Measurements from ENCODE around the gene TRMT44. TPM values are rescaled to one million over a fixed set of nuclear protein-coding genes. Genes with fewer than 3 reads are reported as not detected.
A peak's percentile ranks its signal among the peaks of the same experiment; 100 is the strongest.
"Not testable (repeated sequence)": the region's sequence is repeated elsewhere in the genome, so short reads cannot be mapped to it uniquely, and the experiment has no call there.

TRMT44 gene
- total RNA-seq, 1 donor from 2014 or later = 27.5 TPM

DNA sequence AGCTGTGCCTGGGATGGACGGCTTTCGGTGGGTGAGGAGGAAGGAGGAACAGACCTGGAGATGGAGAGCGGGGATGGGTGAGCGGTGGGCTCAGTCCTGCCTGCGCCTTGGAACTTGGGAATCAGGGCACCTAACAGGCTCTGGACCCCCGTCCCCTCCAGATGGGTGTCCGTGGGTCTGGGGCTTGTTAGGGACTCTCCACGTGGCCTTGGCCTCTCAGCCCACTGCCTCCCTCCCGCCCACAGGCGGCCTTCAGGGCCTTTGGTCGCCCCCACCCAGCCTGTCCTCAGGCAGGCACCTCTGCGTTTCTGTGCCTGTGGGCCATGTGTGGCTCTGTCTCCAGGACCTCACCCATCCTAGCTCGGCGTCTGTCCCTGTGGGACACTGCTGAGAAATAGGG, 29.0 kb downstream of the TRMT44 start:
- no peak for DNase-seq

DNA sequence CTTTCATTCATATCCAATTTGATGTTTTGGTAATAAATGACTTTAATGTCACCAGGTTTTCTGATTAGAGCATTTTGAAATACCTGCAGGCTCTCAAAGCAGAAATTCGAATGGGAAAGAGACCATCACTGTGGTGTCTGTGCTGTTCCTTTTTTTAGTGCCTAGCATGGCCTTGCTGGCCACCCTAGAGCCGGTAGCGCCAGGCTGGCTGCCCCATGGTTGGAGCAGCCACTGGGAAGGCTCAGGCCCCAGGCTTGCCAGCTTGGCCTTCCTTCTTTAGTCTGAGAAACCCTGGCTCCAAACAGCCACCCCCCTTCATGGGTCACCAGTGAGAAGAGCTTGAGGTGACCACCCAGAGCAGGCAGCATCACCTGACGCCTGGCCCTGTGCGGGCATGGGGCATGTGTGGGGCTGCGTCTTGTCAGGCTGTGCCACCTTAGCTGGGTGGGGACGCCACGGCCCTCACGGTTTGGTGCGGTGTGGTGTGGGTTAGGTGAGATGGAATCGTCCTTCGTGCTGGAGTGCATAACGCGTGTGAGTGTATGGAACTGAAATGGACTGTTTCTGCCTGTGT, 30.0 kb downstream of the TRMT44 start:
- no peak for DNase-seq

GRCh38 chr4:8471211-8471875, 30.8 kb downstream of the TRMT44 start:
- no peak for DNase-seq

GRCh38 chr4:8472158-8472688, 31.6 kb downstream of the TRMT44 start:
- DNase-seq = no peak

DNA sequence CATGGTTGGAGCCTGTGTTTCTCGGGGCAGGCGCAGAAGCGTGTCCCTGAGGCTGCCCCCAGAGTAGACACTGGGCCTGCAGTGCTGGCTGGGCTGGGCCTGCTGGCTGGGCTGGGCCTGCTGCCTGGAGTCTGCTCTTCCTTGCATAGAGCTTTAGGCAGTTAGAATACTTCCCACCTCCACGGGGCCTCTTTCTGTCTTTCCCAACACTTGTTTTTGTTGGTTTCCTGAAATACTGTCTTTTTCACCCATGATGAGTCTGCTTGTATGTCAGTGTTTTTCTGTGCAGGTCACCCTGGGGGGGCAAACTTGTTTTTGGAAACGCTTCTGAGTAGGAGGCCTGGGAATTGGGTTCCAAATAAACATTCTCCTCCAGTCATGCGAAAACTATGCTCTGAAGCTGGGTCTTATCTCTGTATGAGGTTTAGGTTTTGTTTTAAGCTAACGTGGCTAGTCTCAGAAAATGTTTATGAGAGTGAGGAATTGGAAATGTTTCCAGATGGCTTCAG, 32.2 kb downstream of the TRMT44 start:
- DNase-seq = peak; percentile 82

- DNase-seq = no peak
Observed at GRCh38 chr4:8473198-8473919, 32.8 kb downstream of the TRMT44 start.

DNA sequence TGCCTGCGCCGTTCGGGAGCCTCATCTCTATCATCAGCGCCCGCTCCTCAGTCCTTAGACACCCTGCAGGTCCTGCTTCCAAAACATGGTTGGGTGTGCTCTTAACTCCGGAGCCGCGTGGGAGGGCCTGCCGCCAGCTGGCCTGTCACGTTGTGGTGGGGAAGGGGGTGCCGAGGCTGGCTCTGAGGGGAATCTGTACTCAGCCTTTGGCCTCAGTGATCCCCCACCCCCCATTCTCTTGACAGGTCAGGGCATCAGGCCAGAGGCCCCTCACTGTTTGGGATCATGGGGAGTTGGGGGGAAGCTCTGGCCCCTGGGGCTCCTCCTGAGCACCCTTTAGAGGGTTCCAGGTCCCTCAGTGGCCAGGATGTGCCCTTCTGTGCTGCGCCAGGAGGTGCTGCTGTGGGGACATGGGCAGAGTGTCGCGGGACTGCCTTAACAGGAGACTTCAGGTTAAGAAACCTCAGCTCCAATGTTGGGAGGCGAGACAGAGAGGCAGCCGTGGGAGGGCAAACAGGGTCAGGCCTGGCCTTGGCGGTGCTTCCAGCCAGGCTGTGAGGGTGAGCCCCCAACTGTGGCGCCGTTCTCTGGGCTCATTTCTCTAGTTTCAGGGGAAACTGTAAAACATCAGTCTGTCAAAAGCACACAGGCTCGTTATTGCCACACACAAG, 33.5 kb downstream of the TRMT44 start:
- DNase-seq = no peak

DNA sequence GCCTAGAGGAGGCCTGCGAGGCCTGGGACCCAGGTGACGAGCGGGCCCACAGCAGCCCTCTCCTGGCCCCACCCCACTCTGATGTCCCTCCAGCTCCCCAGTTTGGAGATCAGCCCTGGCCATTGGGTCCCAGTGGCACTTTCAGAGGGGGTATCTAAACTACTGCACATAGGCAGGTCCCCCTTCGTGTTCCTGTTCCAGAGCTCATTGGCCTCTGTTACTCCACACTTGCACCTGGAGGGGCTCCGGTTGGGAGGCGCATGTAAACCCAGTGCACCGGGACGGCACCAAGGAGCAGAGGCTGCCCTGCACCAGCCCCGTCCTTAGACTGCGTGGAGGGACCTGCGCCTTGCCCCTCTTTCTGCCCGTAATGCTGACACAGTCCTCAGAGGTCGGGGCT, 34.3 kb downstream of the TRMT44 start:
- no peak for DNase-seq

GRCh38 chr4:8475751-8476575, 35.4 kb downstream of the TRMT44 start:
- no peak for DNase-seq

GRCh38 chr4:8477095-8477635, 36.6 kb downstream of the TRMT44 start:
- DNase-seq = no peak

GRCh38 chr4:8477676-8478075, 37.1 kb downstream of the TRMT44 start:
- DNase-seq = no peak

- DNase-seq = no peak
Observed at GRCh38 chr4:8478371-8478770, 37.8 kb downstream of the TRMT44 start.

- DNase-seq = no peak
Observed at GRCh38 chr4:8478801-8479744, 38.5 kb downstream of the TRMT44 start.

- DNase-seq = no peak
Observed at GRCh38 chr4:8480221-8480620, 39.6 kb downstream of the TRMT44 start.

DNA sequence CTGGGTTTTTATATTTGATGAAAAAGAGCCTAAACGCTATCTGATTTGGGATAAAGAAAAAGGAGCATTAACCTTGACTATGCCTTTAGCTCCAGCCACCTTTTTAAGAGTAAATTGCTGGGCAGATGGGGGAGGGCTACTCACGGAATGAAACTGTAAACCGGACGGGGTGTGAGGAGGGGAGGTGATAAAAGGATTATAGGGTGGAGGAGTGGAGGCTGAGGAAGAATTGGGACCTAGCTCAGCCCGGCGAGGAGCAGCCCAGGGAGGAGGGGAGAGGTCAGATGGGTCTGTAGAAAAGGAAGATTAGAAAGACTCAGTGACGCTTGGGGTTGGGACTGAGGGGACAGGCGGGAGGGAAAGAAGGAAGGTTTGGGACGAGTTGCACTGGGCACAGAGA, 46.1 kb downstream of the TRMT44 start:
- DNase-seq = not testable (repeated sequence)

- no peak for DNase-seq
Observed at GRCh38 chr4:8488791-8489369, 48.3 kb downstream of the TRMT44 start.

DNA sequence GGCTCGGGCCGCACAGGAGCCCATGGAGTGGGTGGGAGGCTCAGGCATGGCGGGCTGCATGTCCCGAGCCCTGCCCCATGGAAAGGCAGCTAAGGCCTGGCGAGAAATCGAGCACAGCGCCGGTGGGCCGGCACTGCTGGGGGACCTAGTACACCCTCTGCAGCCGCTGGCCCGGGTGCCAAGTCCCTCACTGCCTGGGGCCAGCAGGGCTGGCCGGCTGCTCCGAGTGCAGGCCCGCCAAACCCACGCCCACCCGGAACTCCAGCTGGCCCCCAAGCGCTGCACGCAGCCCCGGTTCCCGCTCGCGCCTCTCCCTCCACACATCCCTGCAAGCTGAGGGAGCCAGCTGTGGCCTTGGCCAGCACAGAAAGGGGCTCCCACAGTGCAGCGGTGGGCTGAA, 50.9 kb downstream of the TRMT44 start:
- not testable (repeated sequence) for DNase-seq

GRCh38 chr4:8492174-8492573, 51.6 kb downstream of the TRMT44 start:
- no peak for DNase-seq

- no peak for DNase-seq
Observed at GRCh38 chr4:8493484-8493883, 52.9 kb downstream of the TRMT44 start.

GRCh38 chr4:8494218-8494617, 53.6 kb downstream of the TRMT44 start:
- no peak for DNase-seq
